Activated CD4-positive, alpha-beta T cell treated with anti-CD3 and anti-CD28 coated beads, Interleukin-2, amount 50 U/mL, for 1 hour (primary cell): ENCODE results near the gene FRMD1.

Source experiments
- DNase-seq: peaks from one replicate; pipeline ENCODE4 v3.0.0-alpha.2; 2020

Gene FRMD1

GRCh38 chr6:168053957-168054471, 25.0 kb downstream of the FRMD1 start:
- DNase-seq = no peak

- DNase-seq = no peak
Measured at GRCh38 chr6:168053086-168053956, 25.7 kb downstream of the FRMD1 start.

GRCh38 chr6:168052291-168052891, 26.6 kb downstream of the FRMD1 start:
- no peak for DNase-seq

- no peak for DNase-seq
Measured at GRCh38 chr6:168051648-168052047, 27.4 kb downstream of the FRMD1 start.

- DNase-seq = no peak
Measured at GRCh38 chr6:168050881-168051586, 28.0 kb downstream of the FRMD1 start.

- no peak for DNase-seq
Measured at GRCh38 chr6:168050225-168050880, 28.7 kb downstream of the FRMD1 start.

- no peak for DNase-seq
Measured at GRCh38 chr6:168049706-168050224, 29.2 kb downstream of the FRMD1 start.

GRCh38 chr6:168049277-168049676, 29.7 kb downstream of the FRMD1 start:
- DNase-seq = no peak

GRCh38 chr6:168048724-168049025, 30.3 kb downstream of the FRMD1 start:
- no peak for DNase-seq

GRCh38 chr6:168047841-168048723, 30.9 kb downstream of the FRMD1 start:
- DNase-seq = no peak

GRCh38 chr6:168046696-168047095, 32.3 kb downstream of the FRMD1 start:
- no peak for DNase-seq

- no peak for DNase-seq
Measured at GRCh38 chr6:168045706-168046620, 33.0 kb downstream of the FRMD1 start.

GRCh38 chr6:168045141-168045691, 33.8 kb downstream of the FRMD1 start:
- no peak for DNase-seq

- no peak for DNase-seq
Measured at GRCh38 chr6:168044521-168045130, 34.4 kb downstream of the FRMD1 start.

GRCh38 chr6:168043848-168044415, 35.1 kb downstream of the FRMD1 start:
- DNase-seq = no peak

GRCh38 chr6:168043193-168043847, 35.7 kb downstream of the FRMD1 start:
- no peak for DNase-seq

GRCh38 chr6:168042426-168043192, 36.4 kb downstream of the FRMD1 start:
- no peak for DNase-seq

- DNase-seq = no peak
Measured at GRCh38 chr6:168041928-168042327, 37.1 kb downstream of the FRMD1 start.
